ENCODE measurements around the gene NOX1.
A peak's percentile ranks its signal among the peaks of the same experiment; 100 is the strongest.

The NOX1 gene

DNA sequence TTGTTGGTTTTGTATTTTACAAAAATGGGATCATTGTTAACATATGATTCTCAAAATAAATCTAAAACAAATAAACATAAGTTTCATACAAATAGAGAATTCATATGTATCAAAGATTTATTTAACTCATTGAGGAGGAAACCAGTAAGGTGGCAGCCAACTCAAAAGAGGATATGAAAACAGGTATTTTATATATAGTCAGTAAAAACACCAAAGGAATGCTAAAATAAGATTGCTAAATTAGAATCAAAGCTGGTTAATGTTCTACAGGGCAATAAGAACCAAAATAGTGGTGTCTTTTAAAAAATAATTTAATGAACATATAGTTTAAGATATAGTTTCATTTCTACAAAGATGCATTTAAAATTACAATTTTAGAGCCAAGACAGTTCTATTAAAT lies 31.5 kb upstream of the NOX1 start:
- peaks cover 12% of the 10 kb centered on the region for H3K4me1 ChIP-seq (ENCODE audit: low read length)
- peak overlapping the region; percentile 2; the same call in 1 of the 2 replicates for H3K4me2 ChIP-seq (ENCODE audit: low read length)
- H3K9me3 ChIP-seq (ENCODE audit: insufficient read depth, low read length): no peaks in the 10 kb centered on the region
- H2AFZ ChIP-seq (ENCODE audit: low read depth, low read length): no peak overlapping the region
- no peaks in the 10 kb centered on the region for H3K27me3 ChIP-seq (ENCODE audit: low read depth, low read length)
- H3K79me2 ChIP-seq (ENCODE audit: low read length): no peaks in the 10 kb centered on the region
- no peak overlapping the region for H3K27ac ChIP-seq (ENCODE audit: low read length)
- no peak overlapping the region for H3K4me3 ChIP-seq (ENCODE audit: low read length)
- no peak overlapping the region for H3K9ac ChIP-seq (ENCODE audit: low read length)
- H4K20me1 ChIP-seq (ENCODE audit: insufficient read depth, low read length): no peaks in the 10 kb centered on the region
- H3K36me3 ChIP-seq (replicated peaks; ENCODE audit: low read depth, low read length): no peaks in the 10 kb centered on the region
- TF ChIP-seq CTCF (IDR thresholded peaks at IDR 0.05; ENCODE audit: low read depth, low read length) (no peak), EZH2phosphoT487 (IDR thresholded peaks at IDR 0.05; ENCODE audit: low read depth) (no peak)

- Histone ChIP-seq H3K4me1 (ENCODE audit: low read length) (peaks cover 12% of the 10 kb centered on the region), H4K20me1 (ENCODE audit: insufficient read depth, low read length) (no peaks in the 10 kb centered on the region), H3K4me3 (ENCODE audit: low read length) (no peak overlapping the region), H3K79me2 (ENCODE audit: low read length) (no peaks in the 10 kb centered on the region), H3K27ac (ENCODE audit: low read length) (no peak overlapping the region), H3K9me3 (ENCODE audit: insufficient read depth, low read length) (no peaks in the 10 kb centered on the region), H2AFZ (ENCODE audit: low read depth, low read length) (no peak overlapping the region), H3K4me2 (ENCODE audit: low read length) (no peak overlapping the region), H3K27me3 (ENCODE audit: low read depth, low read length) (no peaks in the 10 kb centered on the region), H3K36me3 (replicated peaks; ENCODE audit: low read depth, low read length) (no peaks in the 10 kb centered on the region), H3K9ac (ENCODE audit: low read length) (no peak overlapping the region)
- TF ChIP-seq CTCF (IDR thresholded peaks at IDR 0.05; ENCODE audit: low read depth, low read length) (no peak), EZH2phosphoT487 (IDR thresholded peaks at IDR 0.05; ENCODE audit: low read depth) (no peak)
Measured at GRCh38 chrX:100904433-100904832, 30.3 kb upstream of the NOX1 start.

GRCh38 chrX:100895365-100896075 lies 21.4 kb upstream of the NOX1 start:
- Histone ChIP-seq H3K4me2 (ENCODE audit: low read length) (no peak overlapping the region), H2AFZ (ENCODE audit: low read depth, low read length) (peak overlapping the region; percentile 14; the same call in 1 of the 2 replicates), H3K27me3 (ENCODE audit: low read depth, low read length) (no peaks in the 10 kb centered on the region), H3K4me3 (ENCODE audit: low read length) (no peak overlapping the region), H3K36me3 (replicated peaks; ENCODE audit: low read depth, low read length) (no peaks in the 10 kb centered on the region), H3K79me2 (ENCODE audit: low read length) (no peaks in the 10 kb centered on the region), H4K20me1 (ENCODE audit: insufficient read depth, low read length) (no peaks in the 10 kb centered on the region), H3K4me1 (ENCODE audit: low read length) (0 out of 2 replicates have a peak, but pooled peaks cover 2% of the 10 kb centered on the region), H3K9ac (ENCODE audit: low read length) (no peak overlapping the region), H3K27ac (ENCODE audit: low read length) (no peak overlapping the region), H3K9me3 (ENCODE audit: insufficient read depth, low read length) (no peaks in the 10 kb centered on the region)
- TF ChIP-seq CTCF (IDR thresholded peaks at IDR 0.05; ENCODE audit: low read depth, low read length) (peak; percentile 74), EZH2phosphoT487 (IDR thresholded peaks at IDR 0.05; ENCODE audit: low read depth) (no peak)

DNA sequence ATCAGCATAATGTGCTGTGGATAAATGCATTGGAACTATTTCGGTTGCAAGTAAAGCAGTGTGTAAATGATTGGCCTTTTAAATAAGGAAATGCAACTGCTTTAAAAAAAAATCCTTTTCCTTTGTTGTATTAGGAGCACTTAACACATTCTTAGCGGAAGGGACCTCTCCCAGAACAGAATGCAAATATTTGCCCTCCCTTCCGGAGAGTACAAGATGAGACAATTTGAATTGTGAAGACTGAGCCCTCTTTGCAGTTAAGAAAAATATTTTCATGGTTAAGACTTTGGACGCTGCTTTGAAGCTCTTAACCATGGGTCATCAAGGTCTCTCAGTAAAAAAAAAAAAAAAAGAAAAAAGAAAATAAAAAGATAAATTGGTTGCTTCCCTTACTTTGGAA lies 9.5 kb upstream of the NOX1 start:
- no peaks in the 10 kb centered on the region for H3K36me3 ChIP-seq (replicated peaks; ENCODE audit: low read depth, low read length)
- H3K9ac ChIP-seq (ENCODE audit: low read length): no peak overlapping the region; the same call in 1 of the 2 replicates
- H3K79me2 ChIP-seq (ENCODE audit: low read length): no peaks in the 10 kb centered on the region
- peak overlapping the region; percentile 61 for H3K4me3 ChIP-seq (ENCODE audit: low read length)
- TF ChIP-seq EZH2phosphoT487 (IDR thresholded peaks at IDR 0.05; ENCODE audit: low read depth) (no peak), CTCF (IDR thresholded peaks at IDR 0.05; ENCODE audit: low read depth, low read length) (no peak)
- H3K9me3 ChIP-seq (ENCODE audit: insufficient read depth, low read length): no peaks in the 10 kb centered on the region
- H3K4me2 ChIP-seq (ENCODE audit: low read length): peak overlapping the region; percentile 69
- peak overlapping the region; percentile 91 for H2AFZ ChIP-seq (ENCODE audit: low read depth, low read length)
- H4K20me1 ChIP-seq (ENCODE audit: insufficient read depth, low read length): no peaks in the 10 kb centered on the region
- no peaks in the 10 kb centered on the region for H3K27me3 ChIP-seq (ENCODE audit: low read depth, low read length)
- H3K4me1 ChIP-seq (ENCODE audit: low read length): peaks cover 8% of the 10 kb centered on the region; the same call in 1 of the 2 replicates
- no peak overlapping the region for H3K27ac ChIP-seq (ENCODE audit: low read length)

All from OCI-LY3 (cell line).